Brain microvascular endothelial cell (primary cell): Measurements from ENCODE around the gene ASIC3.

Experiments used
- DNase-seq: peaks from one replicate; pipeline ENCODE4 v3.0.0-alpha.2; 2020
- H3K27ac ChIP-seq: fragments of 250-450 bp; sonication (Bioruptor Pico); 2 replicates; pipeline ENCODE4 v1.5.1; 2020; ENCODE audit warnings: mild to moderate bottlenecking, moderate library complexity
- H3K27me3 ChIP-seq: fragments of 250-450 bp; sonication (Bioruptor Pico); replicated peaks from 2 replicates; pipeline ENCODE4 v1.5.1; 2020; ENCODE audit warnings: mild to moderate bottlenecking
- H3K36me3 ChIP-seq: fragments of 250-450 bp; sonication (Bioruptor Pico); replicated peaks from 2 replicates; pipeline ENCODE4 v1.5.1; 2020; ENCODE audit warnings: mild to moderate bottlenecking
- H3K4me3 ChIP-seq: 2 replicates; pipeline ENCODE4 v1.5.1; 2011; ENCODE audit warnings: low read depth, mild to moderate bottlenecking, control low read depth, low read length, moderate library complexity
- in situ Hi-C: cut with HindIII; loops from 2 replicates; pipeline ENCODE4 v1.10.0; 2017; ENCODE audit warnings: low sequenced_read_pairs, low pct_ligation_motif_present
- TF ChIP-seq, protein P1 (sequence below): IDR thresholded peaks from 2 replicates; pipeline ENCODE4 v1.5.1; 2011; ENCODE audit warnings: low read depth, mild to moderate bottlenecking, moderate library complexity, low read length, control low read depth, inconsistent platforms; ENCODE audit errors: missing control alignments

ASIC3 gene

GRCh38 chr7:151057506-151057988 lies 9.2 kb downstream of the ASIC3 start, which contains the start of gene CDK5:
CDK5 (minus strand) TSS chr7:151057897; CDS start chr7:151057848, 49 bp downstream.
- Histone ChIP-seq H3K27ac (peak within 1 kb of the TSS; percentile 92), H3K36me3 (peaks cover 3% of the 10 kb centered on the region), H3K4me3 (peak within 1 kb of the TSS; percentile 76), H3K27me3 (no peaks in the 10 kb centered on the region)
- no peak for DNase-seq
- TF ChIP-seq, protein P1, sequence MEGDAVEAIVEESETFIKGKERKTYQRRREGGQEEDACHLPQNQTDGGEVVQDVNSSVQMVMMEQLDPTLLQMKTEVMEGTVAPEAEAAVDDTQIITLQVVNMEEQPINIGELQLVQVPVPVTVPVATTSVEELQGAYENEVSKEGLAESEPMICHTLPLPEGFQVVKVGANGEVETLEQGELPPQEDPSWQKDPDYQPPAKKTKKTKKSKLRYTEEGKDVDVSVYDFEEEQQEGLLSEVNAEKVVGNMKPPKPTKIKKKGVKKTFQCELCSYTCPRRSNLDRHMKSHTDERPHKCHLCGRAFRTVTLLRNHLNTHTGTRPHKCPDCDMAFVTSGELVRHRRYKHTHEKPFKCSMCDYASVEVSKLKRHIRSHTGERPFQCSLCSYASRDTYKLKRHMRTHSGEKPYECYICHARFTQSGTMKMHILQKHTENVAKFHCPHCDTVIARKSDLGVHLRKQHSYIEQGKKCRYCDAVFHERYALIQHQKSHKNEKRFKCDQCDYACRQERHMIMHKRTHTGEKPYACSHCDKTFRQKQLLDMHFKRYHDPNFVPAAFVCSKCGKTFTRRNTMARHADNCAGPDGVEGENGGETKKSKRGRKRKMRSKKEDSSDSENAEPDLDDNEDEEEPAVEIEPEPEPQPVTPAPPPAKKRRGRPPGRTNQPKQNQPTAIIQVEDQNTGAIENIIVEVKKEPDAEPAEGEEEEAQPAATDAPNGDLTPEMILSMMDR = no peak
- in situ Hi-C loops = no loop called here

- in situ Hi-C loops = no loop called here
Observed at GRCh38 chr7:151057989-151058780, 9.9 kb downstream of the ASIC3 start.

GRCh38 chr7:151058781-151059366 lies 10.5 kb downstream of the ASIC3 start:
- TF ChIP-seq, protein P1 = no peak
- in situ Hi-C loops = no loop called here
- H3K4me3 ChIP-seq = peak overlapping the region; percentile 76
- H3K36me3 ChIP-seq = peaks cover 6% of the 10 kb centered on the region
- peak overlapping the region; percentile 92 for H3K27ac ChIP-seq
- DNase-seq = no peak
- H3K27me3 ChIP-seq = no peaks in the 10 kb centered on the region

More at GRCh38 chr7:151057989-151058780, 9.9 kb downstream of the ASIC3 start:
- Histone ChIP-seq H3K36me3 (peaks cover 3% of the 10 kb centered on the region), H3K4me3 (peak overlapping the region; percentile 76), H3K27me3 (no peaks in the 10 kb centered on the region), H3K27ac (peak overlapping the region; percentile 92)
- TF ChIP-seq, protein P1 = no peak
- peak; percentile 100 for DNase-seq

- Histone ChIP-seq H3K27ac (peak within 1 kb of the TSS; percentile 92), H3K27me3 (no peaks in the 10 kb centered on the region), H3K4me3 (peak within 1 kb of the TSS; percentile 76), H3K36me3 (peaks cover 8% of the 10 kb centered on the region)
- DNase-seq = peak; percentile 42
- in situ Hi-C loops = no loop called here
- TF ChIP-seq, protein P1 = peak; percentile 70
Observed at GRCh38 chr7:151059367-151060112, 11.2 kb downstream of the ASIC3 start, which contains the start of gene SLC4A2. SLC4A2 (plus strand) TSS chr7:151059589; CDS start chr7:151061988, 2,399 bp downstream.

DNA sequence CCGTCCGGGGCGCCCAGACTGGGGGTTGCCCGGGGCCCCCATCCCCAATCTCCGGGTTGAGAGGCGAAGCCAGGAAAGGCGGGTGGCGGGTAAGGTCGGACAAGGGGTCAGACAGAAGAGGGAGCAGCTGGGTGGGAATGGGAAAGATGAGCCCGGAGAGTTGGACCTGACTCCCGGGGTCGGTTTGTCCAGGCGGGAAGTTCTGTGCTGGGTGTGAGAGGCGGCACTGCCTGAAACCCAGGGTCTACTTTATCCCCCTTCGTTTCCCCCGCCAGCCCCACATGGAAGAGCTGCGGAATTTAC lies 11.7 kb downstream of the ASIC3 start:
- no peak for DNase-seq
- in situ Hi-C loops = no loop called here
- TF ChIP-seq, protein P1 = no peak
- Histone ChIP-seq H3K4me3 (peak overlapping the region; percentile 76), H3K27me3 (no peaks in the 10 kb centered on the region), H3K27ac (peak overlapping the region; percentile 92), H3K36me3 (peaks cover 14% of the 10 kb centered on the region)
